HG03558 (cell line): Measurements from ENCODE around the gene FFAR1.
A peak's percentile ranks its signal among the peaks of the same experiment; 100 is the strongest.

Experiments
- ATAC-seq: cut with Tn5 transposase; IDR thresholded peaks from one replicate; pipeline ENCODE4 v1.9.1; 2021; ENCODE audit warnings: moderate number of reproducible peaks; ENCODE audit not compliant: unreplicated experiment; ENCODE audit errors: extremely low read depth

FFAR1 gene

DNA sequence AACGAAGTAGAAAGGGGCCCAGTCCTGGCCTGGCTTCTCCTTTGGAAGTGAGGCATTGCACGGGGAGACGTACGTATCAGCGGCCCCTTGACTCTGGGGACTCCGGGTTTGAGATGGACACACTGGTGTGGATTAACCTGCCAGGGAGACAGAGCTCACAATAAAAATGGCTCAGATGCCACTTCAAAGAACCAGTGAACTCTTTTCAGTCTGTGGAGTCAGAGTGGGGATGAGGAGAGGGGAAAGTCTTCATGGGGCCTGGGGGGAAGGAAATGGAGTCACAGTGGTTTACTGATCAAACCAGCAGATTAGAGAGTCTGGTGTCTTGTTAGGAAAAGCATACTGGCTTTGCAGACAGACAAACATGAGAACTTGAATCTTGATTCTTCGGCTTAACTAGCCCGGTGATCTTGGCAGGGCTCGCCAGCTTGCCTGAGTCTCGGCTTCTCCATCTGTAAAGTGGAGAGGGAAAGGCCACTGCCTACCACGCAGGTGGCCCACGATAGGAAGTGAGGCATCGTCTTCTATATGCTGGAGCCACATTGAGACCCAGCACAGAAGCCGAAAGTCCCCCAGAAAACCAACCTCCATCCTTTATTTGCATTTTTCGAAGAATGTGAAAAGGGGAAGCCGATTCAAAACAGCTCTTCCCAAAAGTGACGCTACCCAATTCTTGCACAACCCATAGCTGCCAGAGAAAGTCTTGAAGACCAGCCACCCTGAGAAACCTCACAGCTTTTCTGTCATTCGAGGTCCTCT is at the start of gene FFAR1:
Gene FFAR1 (plus strand): TSS at position 732 of the 759 bp plus-strand sequence. CDS start 3,650 bp downstream, outside the sequence.
- ATAC-seq = peak; percentile 49

- ATAC-seq = no peak
These were observed 49.8 kb upstream of the FFAR1 start for GRCh38 chr19:35297922-35298321.

GRCh38 chr19:35298561-35298972 is 49.1 kb upstream of the FFAR1 start:
- ATAC-seq = no peak

- no peak for ATAC-seq
These were observed 48.0 kb upstream of the FFAR1 start for GRCh38 chr19:35299523-35300338.

DNA sequence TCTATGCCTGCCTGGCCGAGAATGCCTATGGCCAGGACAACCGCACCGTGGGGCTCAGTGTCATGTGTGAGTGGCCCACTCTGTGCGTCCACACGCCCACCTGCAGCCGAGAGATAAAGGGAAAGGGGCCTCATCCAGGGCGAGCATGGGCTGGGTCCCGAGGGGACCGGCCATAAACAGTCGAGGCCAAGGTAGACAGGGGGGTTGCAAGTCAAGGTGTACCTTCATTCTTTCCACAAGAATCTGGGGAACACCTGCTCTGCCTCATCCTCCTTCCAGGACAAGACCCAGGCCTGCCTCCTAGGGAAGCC is 47.4 kb upstream of the FFAR1 start:
- ATAC-seq = no peak

GRCh38 chr19:35301961-35302360 is 45.7 kb upstream of the FFAR1 start:
- ATAC-seq = no peak

- ATAC-seq = no peak
These were observed 45.3 kb upstream of the FFAR1 start for GRCh38 chr19:35302446-35302845.

GRCh38 chr19:35303357-35303915 is 44.3 kb upstream of the FFAR1 start:
- ATAC-seq = no peak

GRCh38 chr19:35304036-35304435 is 43.7 kb upstream of the FFAR1 start:
- ATAC-seq = no peak

GRCh38 chr19:35305181-35305580 is 42.5 kb upstream of the FFAR1 start:
- no peak for ATAC-seq

DNA sequence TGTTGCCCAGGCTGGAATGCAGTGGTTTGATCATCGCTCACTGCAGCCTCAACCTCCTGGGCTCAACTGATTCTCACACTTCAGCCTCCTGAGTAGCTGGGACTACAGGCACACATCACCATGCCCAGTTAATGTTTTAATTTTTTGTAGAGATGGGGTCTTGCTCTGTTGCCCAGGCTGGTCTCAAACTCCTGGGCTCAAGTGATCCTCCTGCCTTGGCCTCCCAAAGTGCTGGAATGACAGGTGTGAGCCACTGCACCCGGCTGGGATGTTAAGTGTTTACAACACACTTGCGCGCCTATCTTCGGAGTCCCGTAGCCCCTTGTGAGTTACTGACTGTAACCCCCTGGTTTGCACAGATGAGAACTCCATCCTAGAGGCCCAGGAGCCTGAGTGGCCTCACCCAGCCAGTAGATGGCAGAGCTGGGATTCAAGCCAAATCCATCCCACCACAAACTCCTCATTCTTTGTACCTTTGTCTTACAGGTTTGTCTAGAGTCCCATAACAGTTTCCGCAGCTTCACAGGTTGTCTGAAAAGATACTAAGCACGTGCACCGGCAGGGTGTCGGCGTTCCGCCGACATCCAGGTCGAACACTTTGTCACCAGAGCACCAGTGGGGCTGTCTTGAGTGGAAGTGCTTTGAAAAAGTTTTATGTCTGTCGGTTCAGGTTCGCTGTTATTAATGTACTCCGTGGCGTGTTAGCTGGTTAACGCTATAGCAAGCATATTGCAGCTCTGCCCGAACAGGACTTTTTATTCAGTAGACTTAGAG is 41.0 kb upstream of the FFAR1 start:
- no peak for ATAC-seq

- ATAC-seq = no peak
These were observed 39.8 kb upstream of the FFAR1 start for GRCh38 chr19:35307931-35308330.

DNA sequence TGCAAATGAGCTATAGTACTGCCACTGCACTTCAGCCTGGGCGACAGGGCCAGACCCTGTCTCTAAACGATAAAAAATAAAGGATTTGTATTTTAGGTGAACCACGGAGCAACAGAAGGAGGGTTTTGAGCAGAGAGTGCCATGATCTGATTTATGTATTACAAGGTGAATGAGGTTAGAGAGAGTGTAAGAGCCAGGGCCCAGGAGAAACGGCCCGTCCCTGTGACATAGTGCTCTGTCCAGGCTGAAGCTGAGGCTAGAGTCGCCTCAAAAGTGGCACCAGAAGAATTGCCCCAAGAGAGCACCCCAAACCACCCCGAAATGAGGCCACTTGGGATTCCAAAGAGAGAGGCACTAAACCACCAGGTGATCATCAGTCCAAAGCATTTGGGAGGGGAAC is 38.8 kb upstream of the FFAR1 start:
- ATAC-seq = no peak

- no peak for ATAC-seq
These were observed 38.0 kb upstream of the FFAR1 start for GRCh38 chr19:35309481-35310279.

DNA sequence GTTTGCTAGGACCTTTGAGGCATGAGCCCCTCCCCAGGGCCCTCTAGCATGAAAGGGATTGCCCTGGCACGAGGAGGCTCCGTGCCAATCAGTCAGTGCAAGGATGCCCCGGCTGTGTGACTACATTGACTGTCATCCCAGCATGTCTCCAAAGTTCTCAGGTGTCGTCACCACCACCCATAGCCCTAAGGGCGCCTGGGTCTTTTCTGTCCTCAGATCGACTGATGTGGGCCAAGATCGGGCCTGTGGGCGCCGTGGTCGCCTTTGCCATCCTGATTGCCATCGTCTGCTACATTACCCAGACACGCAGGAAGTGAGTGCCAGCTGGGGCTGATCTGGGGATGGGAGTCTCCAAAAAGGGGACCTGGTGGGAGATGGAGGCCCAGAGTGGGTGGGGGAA is 37.4 kb upstream of the FFAR1 start:
- ATAC-seq = no peak

DNA sequence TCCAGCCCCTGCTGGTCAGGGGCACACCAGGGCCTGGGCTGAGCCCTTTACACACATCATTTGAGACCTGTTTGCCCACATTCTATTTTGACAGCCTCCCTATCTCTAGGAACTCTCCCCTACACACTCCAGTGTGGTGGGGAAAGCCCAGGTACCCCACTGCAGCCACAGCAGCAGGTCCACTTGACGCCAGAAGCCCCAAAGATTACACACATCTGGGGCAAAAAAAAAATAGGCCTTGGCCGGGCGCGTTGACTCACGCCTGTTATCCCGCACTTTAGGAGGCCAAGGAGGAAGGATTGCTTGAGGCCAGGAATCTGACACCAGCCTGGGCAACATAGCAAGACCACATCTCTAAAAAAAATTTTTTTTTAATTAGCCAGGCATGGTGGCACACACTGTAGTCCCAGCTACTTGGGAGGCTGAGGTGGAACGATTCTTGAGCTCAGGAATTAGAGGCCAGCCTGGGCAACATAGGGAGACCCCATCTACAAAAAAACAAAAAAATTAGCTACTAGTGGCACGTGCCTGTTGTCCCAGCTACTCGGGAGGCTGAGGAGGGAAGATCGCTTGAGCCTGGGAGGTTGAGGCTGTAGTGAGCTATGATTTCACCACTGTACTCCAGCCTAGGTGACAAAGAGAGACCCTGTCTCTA is 36.8 kb upstream of the FFAR1 start:
- ATAC-seq = no peak

DNA sequence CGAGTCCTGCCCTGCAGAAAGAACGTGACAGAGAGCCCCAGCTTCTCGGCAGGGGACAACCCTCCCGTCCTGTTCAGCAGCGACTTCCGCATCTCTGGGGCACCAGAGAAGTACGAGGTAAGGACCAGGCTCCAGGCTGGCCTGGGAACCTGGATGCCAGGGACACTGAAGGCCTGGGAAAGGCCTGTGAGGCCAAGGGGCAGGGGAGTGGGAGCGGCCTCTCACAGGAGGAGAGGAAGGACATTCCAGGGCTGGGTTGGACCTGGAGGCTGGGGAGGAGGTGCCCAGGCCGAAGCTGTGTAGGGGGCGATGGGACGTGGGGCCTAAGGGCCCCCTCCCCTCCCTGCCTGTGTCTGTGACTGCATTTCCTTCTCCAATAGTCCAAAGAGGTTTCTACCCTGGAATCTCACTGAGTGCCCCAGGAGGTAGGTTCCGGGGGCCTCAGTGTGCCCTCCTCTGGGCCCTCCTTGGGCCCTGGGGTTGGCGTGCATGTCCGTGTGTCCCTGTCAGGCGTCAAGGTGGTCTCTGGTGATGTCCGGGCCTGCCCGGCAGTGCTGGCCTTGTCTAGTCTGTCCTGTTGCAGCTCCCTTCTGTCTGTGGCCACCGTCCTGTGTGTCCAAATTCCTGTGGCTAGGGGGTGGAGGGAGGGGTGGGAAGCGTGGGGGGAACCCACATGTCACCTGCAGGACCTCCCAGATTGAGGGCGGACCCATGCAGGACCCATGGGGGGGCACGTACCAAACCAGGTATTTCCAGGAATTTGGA is 35.6 kb upstream of the FFAR1 start:
- no peak for ATAC-seq

- ATAC-seq = no peak
These were observed 34.1 kb upstream of the FFAR1 start for GRCh38 chr19:35313587-35313986.

- ATAC-seq = no peak
These were observed 33.7 kb upstream of the FFAR1 start for GRCh38 chr19:35314031-35314430.
